ENCODE data around the gene GJB5. TPM values are rescaled to one million over a fixed set of nuclear protein-coding genes. Genes with fewer than 3 reads are reported as not detected.
A peak's percentile ranks its signal among the peaks of the same experiment; 100 is the strongest.

GJB5 gene
- total and polyA plus RNA-seq, 2 of the 8 experiments (the other 6 are each of a cell fraction or from before 2014, with no cell fraction given): 0.86 to 3.1 TPM

DNA sequence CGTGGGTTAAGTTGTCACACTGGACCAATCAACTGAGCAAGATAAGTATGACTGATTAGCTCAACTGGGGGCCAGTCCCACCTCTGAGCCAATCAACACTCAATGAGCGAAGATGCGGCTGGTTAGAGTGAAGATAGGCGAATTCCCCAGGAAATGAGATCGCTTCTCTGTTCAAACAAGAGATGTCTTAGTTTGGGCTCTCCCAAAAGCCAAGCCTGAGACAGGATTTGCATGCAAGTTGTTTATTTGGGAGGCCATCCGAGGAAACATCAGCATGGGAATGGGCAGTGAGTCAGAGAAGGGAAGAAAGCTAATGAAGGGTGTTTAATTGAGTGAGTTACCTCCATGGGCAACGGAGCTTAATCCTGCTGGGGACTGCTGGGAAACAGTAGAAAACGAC lies 4.9 kb upstream of the GJB5 start:
- POLR2A ChIA-PET (ENCODE audit: partially characterized antibody): interaction anchor here (1.0 to 1.2 kb wide), 2 partner anchors 32 to 110 kb away, joined by 3 to 4 read pairs; no protein-coding TSS in a partner anchor
- no peak overlapping the region for H2BK12ac ChIP-seq (ENCODE audit: low read depth, low read length)
- no peak overlapping the region for H3K18ac ChIP-seq (ENCODE audit: extremely low read depth, low read length)
- H3K9ac ChIP-seq (replicated peaks in 1 of 4; ENCODE audit: extremely low read depth in 1 of 4, low read depth in 3 of 4, low read length in 3 of 4): no peak overlapping the region
- H3K4me1 ChIP-seq (replicated peaks in 1 of 4; ENCODE audit: control insufficient read depth in 3 of 4, insufficient read depth in 4 of 4, low read length in 3 of 4): peaks cover 0 to 6% (median 2%) of the 10 kb centered on the region in 4 experiments; a peak in 4 of 7 replicates
- no peak overlapping the region for H3K56ac ChIP-seq (replicated peaks; ENCODE audit: insufficient read length, low read depth, low read length)
- no peak overlapping the region for H3K4me2 ChIP-seq (ENCODE audit: insufficient read depth in 1 of 2, low read depth in 2 of 2, low read length in 2 of 2)
- no peaks in the 10 kb centered on the region for H3K9me3 ChIP-seq (ENCODE audit: insufficient read depth in 2 of 2, low read depth in 1 of 2, low read length in 1 of 2)
- H4K8ac ChIP-seq (ENCODE audit: extremely low read depth, insufficient read depth, low read length): no peak overlapping the region
- no peak for TF ChIP-seq SIRT6 (IDR thresholded peaks at IDR 0.05; ENCODE audit: low read length)
- no peak overlapping the region for H2AFZ ChIP-seq (ENCODE audit: low read length)
- H4K20me1 ChIP-seq (replicated peaks in 1 of 2; ENCODE audit: control insufficient read depth in 1 of 2, insufficient read depth in 2 of 2, low read length in 2 of 2): no peaks in the 10 kb centered on the region
- DNase-seq (ENCODE audit: low read depth in 1 of 2, low spot score in 2 of 2): no peak
- no peaks in the 10 kb centered on the region; a peak in 1 of 7 replicates for H3K27me3 ChIP-seq (replicated peaks in 1 of 4; ENCODE audit: control insufficient read depth in 3 of 4, extremely low read depth in 1 of 4, insufficient read depth in 3 of 4, low read length in 3 of 4)
- 70% methylated on average over 8 of the region's 8 CpGs; no CpG with 5 or more reads in 1 of the 2 experiments for WGBS, 2 experiments (ENCODE audit: extremely low coverage in 1 of 2, insufficient coverage in 1 of 2, insufficient read length in 1 of 2, insufficient replicate concordance in 2 of 2, low coverage in 1 of 2, low lambda C conversion rate in 2 of 2, missing lambda C conversion rate in 1 of 2)
- no peaks in the 10 kb centered on the region for H3K36me3 ChIP-seq (ENCODE audit: control insufficient read depth in 2 of 4, insufficient read depth in 4 of 4, low read length in 3 of 4)
- CTCF ChIA-PET (ENCODE audit: partially characterized antibody): interaction anchor here (0.7 to 1.9 kb wide), 6 partner anchors 10 to 317 kb away, joined by 3 to 5 read pairs (median 4); partner anchors contain the start of gene GJB4
- H2BK15ac ChIP-seq (ENCODE audit: low read length): no peak overlapping the region
- no peak overlapping the region for H4K5ac ChIP-seq (ENCODE audit: insufficient read length, low read depth, low read length)
- no peak overlapping the region for H2BK120ac ChIP-seq (replicated peaks; ENCODE audit: low read depth, low read length)
- peak; percentile 39 for FAIRE-seq
- no peak overlapping the region for H3K4ac ChIP-seq (replicated peaks; ENCODE audit: insufficient read length, low read depth, low read length)
- no peaks in the 10 kb centered on the region for H3K79me2 ChIP-seq (ENCODE audit: control insufficient read depth in 1 of 2, insufficient read depth in 2 of 2, low read length in 2 of 2)
- H3K23ac ChIP-seq (ENCODE audit: insufficient read length): no peak overlapping the region
- no peaks in the 10 kb centered on the region; the same call in 1 of the 2 replicates for H3K23me2 ChIP-seq (ENCODE audit: low read depth, low read length)
- H3K27ac ChIP-seq (ENCODE audit: low read depth, low read length): no peak overlapping the region
- no peaks in the 10 kb centered on the region for H3K79me1 ChIP-seq (ENCODE audit: low read depth, low read length)
- no peak overlapping the region for H3K14ac ChIP-seq (ENCODE audit: insufficient read length)
- H4K91ac ChIP-seq (replicated peaks; ENCODE audit: insufficient read length, low read length): no peak overlapping the region
- H2BK5ac ChIP-seq (ENCODE audit: low read depth, low read length): no peak overlapping the region
- H3K4me3 ChIP-seq (ENCODE audit: extremely low read depth in 1 of 4, insufficient read depth in 2 of 4, low read depth in 3 of 4, low read length in 4 of 4): no peak overlapping the region
- H2BK20ac ChIP-seq (ENCODE audit: low read length): no peak overlapping the region
- no peak overlapping the region for H2AK5ac ChIP-seq (ENCODE audit: low read depth, low read length)

All from H1 (cell line).